GM21528 (cell line): ENCODE results near the gene OGT.
A peak's percentile ranks its signal among the peaks of the same experiment; 100 is the strongest.

ENCODE experiments used
- ATAC-seq: cut with Tn5 transposase; IDR thresholded peaks from one replicate; pipeline ENCODE4 v1.9.1; 2021; ENCODE audit warnings: mild to moderate bottlenecking, moderate library complexity; ENCODE audit not compliant: unreplicated experiment, low FRiP score

Gene OGT

DNA sequence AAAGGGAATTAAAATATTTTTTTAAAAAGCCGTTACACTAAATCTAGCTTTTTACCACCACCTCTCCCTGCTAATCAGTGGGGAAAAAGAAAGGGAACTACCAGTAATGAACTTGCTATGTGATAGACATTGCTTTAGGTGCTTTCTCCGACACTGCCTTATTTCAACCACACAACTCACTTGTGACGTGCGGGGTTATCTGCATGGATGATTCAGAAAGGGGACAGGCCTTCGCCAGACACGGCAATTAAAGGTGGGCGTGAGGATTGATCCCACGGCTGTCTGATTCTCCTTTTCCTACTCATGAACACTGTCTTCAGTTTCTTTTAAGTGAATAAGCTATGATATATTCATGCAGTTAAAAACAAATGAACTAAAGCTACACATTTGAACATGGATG is 86.3 kb downstream of the OGT start:
- ATAC-seq, result no peak

DNA sequence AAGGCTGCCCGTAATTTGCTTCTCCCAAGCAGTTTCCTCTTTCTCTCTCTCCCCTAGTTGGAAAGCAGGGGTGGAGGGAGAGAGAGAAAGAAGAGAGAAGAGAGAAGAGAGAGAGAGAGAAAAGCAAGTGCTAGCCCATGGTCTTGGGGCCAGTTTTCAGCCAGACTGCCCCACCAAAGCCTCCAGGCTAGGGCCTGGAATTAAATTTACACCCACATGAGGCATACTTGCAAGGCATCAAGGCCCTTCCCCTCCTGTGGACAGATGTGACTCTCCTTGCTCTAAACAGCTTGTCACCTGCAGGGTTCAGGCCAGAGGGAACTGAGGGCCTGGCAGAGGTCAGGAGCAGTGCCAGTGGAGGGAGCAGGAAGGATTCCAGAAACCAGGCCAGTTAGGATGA is 87.1 kb downstream of the OGT start:
- ATAC-seq, result no peak

DNA sequence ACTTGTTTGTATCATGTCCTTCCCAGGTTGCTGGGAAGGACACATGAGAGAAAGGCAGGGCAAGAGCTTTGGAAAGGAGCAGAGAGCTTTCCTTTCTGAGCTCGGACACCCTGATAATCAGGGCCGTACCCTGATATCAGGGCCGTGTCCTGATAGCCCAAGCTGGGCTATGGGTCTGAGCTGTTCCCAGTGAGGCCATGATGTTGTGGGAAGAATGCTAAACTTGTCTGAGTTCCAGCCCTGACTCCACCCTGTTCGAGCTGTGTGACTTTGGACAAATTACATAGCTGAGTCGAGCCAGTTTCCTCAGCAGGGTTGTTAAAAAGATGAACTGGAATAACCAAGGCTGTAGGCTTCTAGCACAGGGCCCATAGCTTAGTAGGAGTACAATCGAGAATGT is 88.7 kb downstream of the OGT start:
- ATAC-seq, result no peak

DNA sequence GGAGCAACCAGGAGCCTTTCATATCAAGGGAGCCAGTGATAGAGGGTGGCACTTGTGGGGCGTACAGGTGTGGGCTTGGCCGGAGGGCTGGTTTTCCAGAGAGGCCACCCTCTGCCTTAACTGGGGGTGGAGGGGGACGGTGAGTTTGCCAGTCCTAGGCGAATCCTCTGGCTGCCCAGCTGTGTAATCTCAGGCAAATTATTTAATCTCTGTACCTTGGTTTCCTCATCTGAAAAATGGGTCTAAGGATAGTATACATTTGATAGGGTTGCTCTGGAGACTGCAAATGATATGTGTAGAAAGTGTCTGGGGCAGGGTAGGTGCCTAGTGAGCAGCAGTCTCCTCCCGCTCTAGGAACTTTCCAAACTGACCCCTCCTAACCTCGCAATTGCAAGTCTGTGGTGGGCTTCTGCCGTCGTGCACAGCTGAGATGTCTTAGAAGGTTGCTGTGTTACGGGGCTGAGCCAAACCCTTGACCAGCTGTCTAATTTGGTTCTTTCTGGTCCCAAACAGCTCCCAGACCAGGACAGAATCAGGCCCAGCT is 89.2 kb downstream of the OGT start:
- ATAC-seq, result peak; percentile 4

DNA sequence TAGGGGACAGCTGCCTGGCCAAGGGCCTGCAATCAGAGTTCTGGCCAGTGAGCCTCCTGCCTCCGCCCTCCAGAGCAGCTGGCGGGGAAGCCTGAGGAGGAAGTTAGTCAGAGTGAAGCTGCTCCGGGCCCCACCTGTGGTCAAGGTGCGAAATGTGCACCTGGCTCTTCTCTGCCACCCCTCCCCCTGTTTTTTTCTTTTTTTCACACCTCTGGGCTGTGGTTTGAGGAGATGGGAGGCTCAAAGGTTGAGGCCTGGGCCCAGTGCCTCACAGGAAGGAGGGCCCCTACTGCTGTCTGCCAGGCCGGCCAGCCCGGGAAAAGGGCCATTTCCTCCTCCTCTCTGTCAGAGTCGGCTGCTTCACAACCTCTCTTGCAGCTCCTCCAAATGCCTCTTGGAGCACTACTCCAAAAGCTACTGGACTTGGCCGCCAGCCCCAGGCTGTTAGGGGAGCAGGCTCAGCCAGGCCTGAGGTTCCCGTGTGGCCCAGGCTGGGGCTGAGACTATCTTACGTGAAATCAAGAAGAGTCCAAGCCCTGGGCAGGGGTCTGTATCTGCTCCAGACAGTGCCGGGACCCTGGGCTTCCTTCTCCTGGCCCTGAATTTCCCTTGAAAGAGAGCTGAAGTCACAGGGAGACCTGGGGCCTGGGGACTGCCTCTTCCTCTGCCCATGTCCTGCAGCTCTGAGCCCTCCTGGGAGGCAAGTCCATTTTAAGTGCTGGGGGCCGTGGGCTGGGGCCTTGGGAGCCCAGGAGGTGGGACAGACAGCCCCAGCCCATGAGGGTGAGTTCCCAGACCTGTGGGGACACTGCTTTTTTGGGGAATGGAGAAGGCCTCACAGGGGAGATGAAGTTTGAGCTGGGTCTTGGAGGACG is 89.9 kb downstream of the OGT start:
- ATAC-seq, result peak; percentile 54

DNA sequence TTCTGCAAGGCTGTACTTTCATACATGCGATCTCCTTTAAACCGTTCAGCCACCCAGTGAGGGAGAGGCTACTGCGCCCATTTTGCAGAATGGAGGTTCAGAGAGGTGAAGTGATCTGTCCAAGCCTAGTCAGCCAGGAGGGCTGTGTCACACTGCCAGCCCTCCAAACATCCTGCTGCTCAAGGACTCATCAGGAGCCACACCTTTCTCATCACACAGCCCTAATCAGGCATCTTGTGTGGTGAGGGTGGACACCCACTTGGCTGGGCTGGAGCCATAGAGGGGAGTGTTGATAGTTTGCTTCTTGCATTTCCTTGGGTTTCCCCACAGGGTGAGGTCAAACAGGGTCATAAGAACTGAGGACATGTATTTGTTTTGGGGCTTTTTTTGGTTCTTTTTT is 90.8 kb downstream of the OGT start:
- no peak for ATAC-seq

DNA sequence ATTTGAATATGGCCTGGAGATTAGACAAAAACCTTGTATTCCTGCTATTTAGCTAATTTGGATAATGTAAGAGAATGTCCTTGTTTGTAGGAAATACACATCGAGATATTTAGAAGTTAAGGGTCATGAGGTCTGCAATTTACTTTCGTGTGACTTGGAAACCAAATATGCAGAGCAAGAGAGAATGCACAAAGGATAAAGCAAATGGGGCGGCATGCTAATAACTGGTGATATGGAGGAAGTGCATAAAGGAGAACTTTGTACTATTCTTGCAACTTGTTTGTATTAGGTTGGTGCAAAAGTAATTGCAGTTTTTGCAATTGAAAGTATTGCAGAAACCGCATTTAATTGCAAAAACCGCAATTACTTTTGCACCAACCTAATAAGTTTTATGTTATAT is 92.6 kb downstream of the OGT start:
- no peak for ATAC-seq
